Measurements from ENCODE around the gene RELA. TPM values are rescaled to one million over a fixed set of nuclear protein-coding genes. Genes with fewer than 3 reads are reported as not detected.

Gene RELA
- total RNA-seq, 1 experiment from 2014 or later: 35.1 TPM

- TF ChIP-seq ZNF416 (CRISPR knock-in tag; IDR thresholded peaks at IDR 0.05) (0 out of 2 replicates have a peak, but pooled peaks have one; percentile 11), TEAD4 (CRISPR knock-in tag; IDR thresholded peaks at IDR 0.05) (no peak), ZNF396 (CRISPR knock-in tag; IDR thresholded peaks at IDR 0.05; ENCODE audit: borderline replicate concordance) (no peak), ZBTB43 (CRISPR knock-in tag; IDR thresholded peaks at IDR 0.05) (peak; percentile 61; the same call in 1 of the 2 replicates), ZNF317 (CRISPR knock-in tag; IDR thresholded peaks at IDR 0.05; ENCODE audit: borderline replicate concordance, low read depth) (no peak), ELF4 (CRISPR knock-in tag; IDR thresholded peaks at IDR 0.05; ENCODE audit: low read depth) (no peak), PRDM15 (CRISPR knock-in tag; IDR thresholded peaks at IDR 0.05) (no peak), NFE2L1 (CRISPR knock-in tag; IDR thresholded peaks at IDR 0.05) (no peak)
- TF ChIP-seq, protein P1, sequence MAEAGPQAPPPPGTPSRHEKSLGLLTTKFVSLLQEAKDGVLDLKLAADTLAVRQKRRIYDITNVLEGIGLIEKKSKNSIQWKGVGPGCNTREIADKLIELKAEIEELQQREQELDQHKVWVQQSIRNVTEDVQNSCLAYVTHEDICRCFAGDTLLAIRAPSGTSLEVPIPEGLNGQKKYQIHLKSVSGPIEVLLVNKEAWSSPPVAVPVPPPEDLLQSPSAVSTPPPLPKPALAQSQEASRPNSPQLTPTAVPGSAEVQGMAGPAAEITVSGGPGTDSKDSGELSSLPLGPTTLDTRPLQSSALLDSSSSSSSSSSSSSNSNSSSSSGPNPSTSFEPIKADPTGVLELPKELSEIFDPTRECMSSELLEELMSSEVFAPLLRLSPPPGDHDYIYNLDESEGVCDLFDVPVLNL (CRISPR knock-in tag; IDR thresholded peaks at IDR 0.05; ENCODE audit: borderline replicate concordance, low read depth): peak; percentile 59; the same call in 1 of the 2 replicates
- TF ChIP-seq, protein P2, sequence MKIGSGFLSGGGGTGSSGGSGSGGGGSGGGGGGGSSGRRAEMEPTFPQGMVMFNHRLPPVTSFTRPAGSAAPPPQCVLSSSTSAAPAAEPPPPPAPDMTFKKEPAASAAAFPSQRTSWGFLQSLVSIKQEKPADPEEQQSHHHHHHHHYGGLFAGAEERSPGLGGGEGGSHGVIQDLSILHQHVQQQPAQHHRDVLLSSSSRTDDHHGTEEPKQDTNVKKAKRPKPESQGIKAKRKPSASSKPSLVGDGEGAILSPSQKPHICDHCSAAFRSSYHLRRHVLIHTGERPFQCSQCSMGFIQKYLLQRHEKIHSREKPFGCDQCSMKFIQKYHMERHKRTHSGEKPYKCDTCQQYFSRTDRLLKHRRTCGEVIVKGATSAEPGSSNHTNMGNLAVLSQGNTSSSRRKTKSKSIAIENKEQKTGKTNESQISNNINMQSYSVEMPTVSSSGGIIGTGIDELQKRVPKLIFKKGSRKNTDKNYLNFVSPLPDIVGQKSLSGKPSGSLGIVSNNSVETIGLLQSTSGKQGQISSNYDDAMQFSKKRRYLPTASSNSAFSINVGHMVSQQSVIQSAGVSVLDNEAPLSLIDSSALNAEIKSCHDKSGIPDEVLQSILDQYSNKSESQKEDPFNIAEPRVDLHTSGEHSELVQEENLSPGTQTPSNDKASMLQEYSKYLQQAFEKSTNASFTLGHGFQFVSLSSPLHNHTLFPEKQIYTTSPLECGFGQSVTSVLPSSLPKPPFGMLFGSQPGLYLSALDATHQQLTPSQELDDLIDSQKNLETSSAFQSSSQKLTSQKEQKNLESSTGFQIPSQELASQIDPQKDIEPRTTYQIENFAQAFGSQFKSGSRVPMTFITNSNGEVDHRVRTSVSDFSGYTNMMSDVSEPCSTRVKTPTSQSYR (CRISPR knock-in tag; IDR thresholded peaks at IDR 0.05): no peak
- TF ChIP-seq, protein P3, sequence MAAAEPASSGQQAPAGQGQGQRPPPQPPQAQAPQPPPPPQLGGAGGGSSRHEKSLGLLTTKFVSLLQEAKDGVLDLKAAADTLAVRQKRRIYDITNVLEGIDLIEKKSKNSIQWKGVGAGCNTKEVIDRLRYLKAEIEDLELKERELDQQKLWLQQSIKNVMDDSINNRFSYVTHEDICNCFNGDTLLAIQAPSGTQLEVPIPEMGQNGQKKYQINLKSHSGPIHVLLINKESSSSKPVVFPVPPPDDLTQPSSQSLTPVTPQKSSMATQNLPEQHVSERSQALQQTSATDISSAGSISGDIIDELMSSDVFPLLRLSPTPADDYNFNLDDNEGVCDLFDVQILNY (CRISPR knock-in tag; IDR thresholded peaks at IDR 0.05): peak; percentile 92
These were observed 24.8 kb downstream of the RELA start, which contains the start of gene SIPA1 (continued) for GRCh38 chr11:65637794-65638419.

GRCh38 chr11:65637032-65637557 is 25.6 kb downstream of the RELA start:
- peaks cover 22% of the 10 kb centered on the region for H3K4me1 Mint-ChIP-seq
- ChIA-PET CTCF (interaction anchor here (0.6 to 2.6 kb wide), 29 partner anchors 10 to 949 kb away, joined by 3 to 36 read pairs (median 8); partner anchors contain the start of genes CCDC85B, FAM89B, FIBP and KAT5), POLR2A (interaction anchor here (0.7 to 2.1 kb wide), 9 partner anchors 10 to 222 kb away, joined by 3 to 20 read pairs (median 6); partner anchors contain the start of genes CFL1, FAM89B, MUS81 and PCNX3)
- peak overlapping the region; percentile 94 for H3K27ac Mint-ChIP-seq
- TF ChIP-seq, protein P1 (CRISPR knock-in tag; IDR thresholded peaks at IDR 0.05; ENCODE audit: borderline replicate concordance, low read depth): no peak
- TF ChIP-seq ZBTB43 (CRISPR knock-in tag; IDR thresholded peaks at IDR 0.05): no peak
- TF ChIP-seq TEAD4 (CRISPR knock-in tag; IDR thresholded peaks at IDR 0.05): no peak
- TF ChIP-seq, protein P4, sequence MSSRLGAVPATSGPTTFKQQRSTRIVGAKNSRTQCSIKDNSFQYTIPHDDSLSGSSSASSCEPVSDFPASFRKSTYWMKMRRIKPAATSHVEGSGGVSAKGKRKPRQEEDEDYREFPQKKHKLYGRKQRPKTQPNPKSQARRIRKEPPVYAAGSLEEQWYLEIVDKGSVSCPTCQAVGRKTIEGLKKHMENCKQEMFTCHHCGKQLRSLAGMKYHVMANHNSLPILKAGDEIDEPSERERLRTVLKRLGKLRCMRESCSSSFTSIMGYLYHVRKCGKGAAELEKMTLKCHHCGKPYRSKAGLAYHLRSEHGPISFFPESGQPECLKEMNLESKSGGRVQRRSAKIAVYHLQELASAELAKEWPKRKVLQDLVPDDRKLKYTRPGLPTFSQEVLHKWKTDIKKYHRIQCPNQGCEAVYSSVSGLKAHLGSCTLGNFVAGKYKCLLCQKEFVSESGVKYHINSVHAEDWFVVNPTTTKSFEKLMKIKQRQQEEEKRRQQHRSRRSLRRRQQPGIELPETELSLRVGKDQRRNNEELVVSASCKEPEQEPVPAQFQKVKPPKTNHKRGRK (CRISPR knock-in tag; IDR thresholded peaks at IDR 0.05; ENCODE audit: borderline replicate concordance): 0 out of 2 replicates have a peak, but pooled peaks have one; percentile 41
- DNase-seq (ENCODE audit: low spot score): no peak
- no peak for ATAC-seq
- no peaks in the 10 kb centered on the region for H3K9me3 Mint-ChIP-seq
- H3K4me3 Mint-ChIP-seq: peak overlapping the region; percentile 57; the same call in 1 of the 2 replicates
- H3K27me3 Mint-ChIP-seq (ENCODE audit: low read depth): no peaks in the 10 kb centered on the region
- H3K36me3 Mint-ChIP-seq: peaks cover 14% of the 10 kb centered on the region

Data from WTC11 (cell line).